Measurements from ENCODE around the gene GBP4.

The GBP4 gene

DNA sequence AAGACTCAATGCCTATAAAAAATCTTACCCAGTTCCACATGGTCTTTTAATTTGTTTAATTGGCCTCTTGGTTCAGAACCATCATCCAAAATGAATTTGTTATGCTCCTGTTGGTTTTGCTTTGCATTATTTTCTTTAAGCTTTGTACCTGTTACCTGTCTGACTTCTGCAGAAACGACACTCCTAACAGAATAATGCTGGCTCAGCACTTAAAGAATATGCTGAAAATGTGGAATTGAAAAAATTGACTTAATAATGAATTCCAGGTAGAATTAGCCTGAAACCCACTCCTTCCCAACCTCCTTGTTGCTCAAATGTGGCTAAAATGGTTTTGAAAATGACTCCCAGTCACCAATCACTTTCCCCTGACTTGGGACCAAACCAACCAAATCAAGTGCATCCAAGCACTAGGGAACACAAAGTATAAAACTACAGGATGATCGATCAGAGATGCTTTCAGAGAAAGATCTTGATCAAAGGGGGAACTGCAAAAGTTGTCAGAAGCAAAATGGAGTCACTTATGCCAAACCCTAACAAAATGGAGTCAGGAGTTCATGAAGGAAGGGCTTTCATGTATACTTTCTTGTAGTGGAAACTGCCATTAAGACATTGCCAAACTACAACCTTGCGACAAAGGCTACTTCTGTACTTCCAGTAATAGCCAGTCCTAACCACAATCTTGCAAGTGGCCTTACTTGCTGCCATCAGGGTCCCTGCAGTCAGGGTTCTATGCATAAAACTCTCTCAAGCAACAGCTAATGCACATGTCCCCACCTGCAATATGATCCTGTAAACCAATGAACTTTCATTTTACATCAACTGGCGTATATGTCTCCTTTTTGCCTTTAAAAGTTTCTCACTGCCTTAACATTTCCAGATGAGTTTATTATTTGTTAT, 28.3 kb downstream of the GBP4 start:
- H3K79me1 ChIP-seq (ENCODE audit: low read length) = no peaks in the 10 kb centered on the region
- H3K23ac ChIP-seq (ENCODE audit: low read length) = no peak overlapping the region
- H3K18ac ChIP-seq (ENCODE audit: low read length) = no peak overlapping the region
- no peak overlapping the region for H3K4me2 ChIP-seq (ENCODE audit: low read length)
- no peak overlapping the region for H3K27ac ChIP-seq (ENCODE audit: low read depth, low read length)
- no peak overlapping the region for H3K9ac ChIP-seq (ENCODE audit: low read length)
- H3K4me3 ChIP-seq (ENCODE audit: low read length) = no peak overlapping the region
- no peak overlapping the region for H3K4ac ChIP-seq (ENCODE audit: low read depth, low read length)
- no peaks in the 10 kb centered on the region for H3K27me3 ChIP-seq (ENCODE audit: insufficient read depth, low read length, poor library complexity)
- H2AK5ac ChIP-seq (ENCODE audit: low read length) = no peak overlapping the region
- H2BK5ac ChIP-seq (ENCODE audit: low read length) = no peak overlapping the region
- no peak overlapping the region for H2BK120ac ChIP-seq (ENCODE audit: low read depth, low read length)
- H3K4me1 ChIP-seq (ENCODE audit: control insufficient read depth, low read depth, low read length) = no peaks in the 10 kb centered on the region
- no peaks in the 10 kb centered on the region for H3K79me2 ChIP-seq (ENCODE audit: control insufficient read depth, insufficient read depth, low read length)
- DNase-seq = no peak
- WGBS (ENCODE audit: extremely low coverage, insufficient coverage, low lambda C conversion rate) = no CpG with 5 or more reads among the region's 4 CpGs
- H3K36me3 ChIP-seq (ENCODE audit: control insufficient read depth, insufficient read depth, low read length) = no peaks in the 10 kb centered on the region
- H2BK15ac ChIP-seq (replicated peaks; ENCODE audit: low read depth) = no peak overlapping the region
- H3K56ac ChIP-seq (ENCODE audit: low read length) = no peak overlapping the region
- no peak overlapping the region for H4K8ac ChIP-seq (ENCODE audit: low read depth, low read length)
- no peak overlapping the region for H4K5ac ChIP-seq (ENCODE audit: low read length)

DNA sequence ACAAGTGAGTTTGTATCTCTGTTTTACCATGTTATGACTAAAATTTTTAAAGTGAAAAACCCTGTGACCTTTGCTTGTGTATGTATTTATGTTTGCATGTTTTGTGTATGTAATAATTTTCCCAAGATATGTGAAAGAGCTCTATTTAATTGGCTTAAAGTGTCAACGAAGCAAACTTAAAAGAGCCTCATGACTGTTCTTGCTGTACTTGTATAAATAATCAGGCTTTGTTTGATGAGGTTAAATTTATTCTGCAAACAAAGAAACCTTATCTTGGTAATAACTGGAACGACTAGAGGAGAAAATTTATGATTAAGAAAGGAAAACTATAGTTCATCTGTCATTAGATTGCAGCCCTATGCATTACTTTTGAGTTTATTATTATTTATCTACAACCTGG, 29.6 kb downstream of the GBP4 start:
- no peak overlapping the region for H3K56ac ChIP-seq (ENCODE audit: low read length)
- H3K9ac ChIP-seq (ENCODE audit: low read length) = no peak overlapping the region
- H3K27ac ChIP-seq (ENCODE audit: low read depth, low read length) = no peak overlapping the region
- H4K5ac ChIP-seq (ENCODE audit: low read length) = no peak overlapping the region
- H3K79me2 ChIP-seq (ENCODE audit: control insufficient read depth, insufficient read depth, low read length) = no peaks in the 10 kb centered on the region
- H3K23ac ChIP-seq (ENCODE audit: low read length) = no peak overlapping the region
- H3K18ac ChIP-seq (ENCODE audit: low read length) = no peak overlapping the region
- no peaks in the 10 kb centered on the region for H3K27me3 ChIP-seq (ENCODE audit: insufficient read depth, low read length, poor library complexity)
- no peak overlapping the region for H3K4me2 ChIP-seq (ENCODE audit: low read length)
- H3K4me1 ChIP-seq (ENCODE audit: control insufficient read depth, low read depth, low read length) = no peaks in the 10 kb centered on the region
- no peak overlapping the region for H2BK15ac ChIP-seq (replicated peaks; ENCODE audit: low read depth)
- no peaks in the 10 kb centered on the region for H3K79me1 ChIP-seq (ENCODE audit: low read length)
- no peak overlapping the region for H2BK5ac ChIP-seq (ENCODE audit: low read length)
- no peak overlapping the region for H2AK5ac ChIP-seq (ENCODE audit: low read length)
- no peaks in the 10 kb centered on the region for H3K36me3 ChIP-seq (ENCODE audit: control insufficient read depth, insufficient read depth, low read length)
- no peak for DNase-seq
- no peak overlapping the region for H3K4ac ChIP-seq (ENCODE audit: low read depth, low read length)
- H2BK120ac ChIP-seq (ENCODE audit: low read depth, low read length) = no peak overlapping the region
- no peak overlapping the region for H4K8ac ChIP-seq (ENCODE audit: low read depth, low read length)
- no peak overlapping the region for H3K4me3 ChIP-seq (ENCODE audit: low read length)
- WGBS (ENCODE audit: extremely low coverage, insufficient coverage, low lambda C conversion rate) = no CpG with 5 or more reads among the region's 2 CpGs

DNA sequence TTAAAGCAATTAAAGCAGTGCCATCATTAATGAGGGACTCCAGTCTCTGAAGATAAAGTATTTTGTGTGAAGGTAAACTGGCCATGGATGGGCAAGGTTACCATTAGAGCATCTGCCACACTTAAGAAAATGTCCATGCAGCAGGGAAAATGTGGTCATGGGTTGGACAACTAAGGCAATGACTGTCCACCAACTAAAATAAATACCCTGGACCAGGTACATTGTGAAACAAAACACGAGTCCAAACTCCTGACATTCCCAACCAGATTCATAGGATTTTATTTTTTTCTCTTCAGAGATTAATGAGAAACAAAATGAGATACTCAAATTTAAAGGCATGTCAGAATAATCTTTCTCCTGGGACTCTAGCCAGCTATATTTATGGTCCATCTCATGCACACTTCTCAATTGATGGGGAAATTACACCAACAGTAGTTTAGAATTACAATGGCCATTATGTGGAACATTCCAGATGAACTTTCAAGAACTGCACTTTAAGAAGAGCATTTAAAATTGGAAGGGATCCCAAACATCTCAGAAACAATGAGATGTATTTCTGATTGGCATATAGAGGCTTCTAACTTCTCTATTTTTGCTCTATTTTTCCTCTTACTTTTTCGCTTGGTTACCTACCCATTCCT, 31.0 kb downstream of the GBP4 start:
- Histone ChIP-seq H2BK120ac (ENCODE audit: low read depth, low read length) (no peak overlapping the region), H3K4me1 (ENCODE audit: control insufficient read depth, low read depth, low read length) (no peaks in the 10 kb centered on the region), H3K4ac (ENCODE audit: low read depth, low read length) (no peak overlapping the region), H4K8ac (ENCODE audit: low read depth, low read length) (no peak overlapping the region), H3K18ac (ENCODE audit: low read length) (no peak overlapping the region), H2AK5ac (ENCODE audit: low read length) (no peak overlapping the region), H2BK15ac (replicated peaks; ENCODE audit: low read depth) (no peak overlapping the region), H3K23ac (ENCODE audit: low read length) (no peak overlapping the region), H3K4me2 (ENCODE audit: low read length) (no peak overlapping the region), H3K27me3 (ENCODE audit: insufficient read depth, low read length, poor library complexity) (no peaks in the 10 kb centered on the region), H4K5ac (ENCODE audit: low read length) (no peak overlapping the region), H3K79me1 (ENCODE audit: low read length) (no peaks in the 10 kb centered on the region), H3K56ac (ENCODE audit: low read length) (no peak overlapping the region), H3K4me3 (ENCODE audit: low read length) (no peak overlapping the region), H3K27ac (ENCODE audit: low read depth, low read length) (no peak overlapping the region), H3K79me2 (ENCODE audit: control insufficient read depth, insufficient read depth, low read length) (no peaks in the 10 kb centered on the region), H2BK5ac (ENCODE audit: low read length) (no peak overlapping the region), H3K36me3 (ENCODE audit: control insufficient read depth, insufficient read depth, low read length) (no peaks in the 10 kb centered on the region), H3K9ac (ENCODE audit: low read length) (no peak overlapping the region)
- DNase-seq = no peak
- no CpG with 5 or more reads among the region's 2 CpGs for WGBS (ENCODE audit: extremely low coverage, insufficient coverage, low lambda C conversion rate)

DNA sequence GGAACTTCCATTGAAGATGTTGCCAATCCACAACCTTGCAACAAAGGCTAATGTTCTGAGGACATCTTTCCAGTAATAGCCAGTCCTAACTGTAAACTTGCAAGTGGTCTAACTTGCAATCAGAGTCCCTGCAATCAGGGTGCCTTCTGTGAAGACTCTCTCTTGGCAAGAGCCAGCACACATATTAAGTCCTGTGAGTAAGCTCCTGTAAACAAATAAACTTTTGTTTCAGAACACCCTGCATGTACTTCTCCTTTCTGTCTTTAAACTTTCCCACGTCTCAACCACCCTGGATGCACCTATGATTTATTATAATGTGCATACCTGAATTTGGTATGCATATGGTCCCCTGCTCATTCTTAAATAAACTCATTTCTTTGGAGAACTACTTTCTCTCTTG, 32.0 kb downstream of the GBP4 start:
- Histone ChIP-seq H3K27me3 (ENCODE audit: insufficient read depth, low read length, poor library complexity) (no peaks in the 10 kb centered on the region), H2BK120ac (ENCODE audit: low read depth, low read length) (no peak overlapping the region), H4K5ac (ENCODE audit: low read length) (no peak overlapping the region), H3K36me3 (ENCODE audit: control insufficient read depth, insufficient read depth, low read length) (no peaks in the 10 kb centered on the region), H3K4me3 (ENCODE audit: low read length) (no peak overlapping the region), H2BK5ac (ENCODE audit: low read length) (no peak overlapping the region), H4K8ac (ENCODE audit: low read depth, low read length) (no peak overlapping the region), H3K9ac (ENCODE audit: low read length) (no peak overlapping the region), H3K56ac (ENCODE audit: low read length) (no peak overlapping the region), H3K18ac (ENCODE audit: low read length) (no peak overlapping the region), H3K79me2 (ENCODE audit: control insufficient read depth, insufficient read depth, low read length) (no peaks in the 10 kb centered on the region), H3K23ac (ENCODE audit: low read length) (no peak overlapping the region), H2BK15ac (replicated peaks; ENCODE audit: low read depth) (no peak overlapping the region), H3K4me2 (ENCODE audit: low read length) (no peak overlapping the region), H3K27ac (ENCODE audit: low read depth, low read length) (no peak overlapping the region), H3K79me1 (ENCODE audit: low read length) (no peaks in the 10 kb centered on the region), H2AK5ac (ENCODE audit: low read length) (no peak overlapping the region), H3K4ac (ENCODE audit: low read depth, low read length) (no peak overlapping the region), H3K4me1 (ENCODE audit: control insufficient read depth, low read depth, low read length) (no peaks in the 10 kb centered on the region)
- no peak for DNase-seq
- no CpG with 5 or more reads among the region's 1 CpG for WGBS (ENCODE audit: extremely low coverage, insufficient coverage, low lambda C conversion rate)

DNA sequence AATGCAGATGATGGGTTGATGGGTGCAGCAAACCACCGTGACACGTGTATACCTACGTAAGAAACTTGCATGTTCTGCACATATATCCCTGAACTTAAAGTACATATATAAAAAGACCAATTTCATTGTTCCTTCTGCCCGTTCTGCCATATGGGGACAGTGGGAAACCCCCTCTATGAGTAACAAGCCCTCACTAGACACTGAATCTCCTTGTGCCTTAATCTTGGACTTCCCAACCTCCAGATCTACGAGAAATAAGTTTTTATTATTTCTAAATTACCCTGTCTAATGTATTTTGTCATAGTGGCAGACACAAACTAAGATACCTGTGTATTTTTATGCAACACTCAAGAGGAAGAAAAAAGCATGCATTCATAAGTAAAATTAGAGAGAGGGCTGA, 32.9 kb downstream of the GBP4 start:
- Histone ChIP-seq H4K5ac (ENCODE audit: low read length) (no peak overlapping the region), H2BK15ac (replicated peaks; ENCODE audit: low read depth) (no peak overlapping the region), H2BK5ac (ENCODE audit: low read length) (no peak overlapping the region), H3K56ac (ENCODE audit: low read length) (no peak overlapping the region), H3K79me2 (ENCODE audit: control insufficient read depth, insufficient read depth, low read length) (no peaks in the 10 kb centered on the region), H2AK5ac (ENCODE audit: low read length) (no peak overlapping the region), H3K4me3 (ENCODE audit: low read length) (no peak overlapping the region), H3K27me3 (ENCODE audit: insufficient read depth, low read length, poor library complexity) (no peaks in the 10 kb centered on the region), H3K79me1 (ENCODE audit: low read length) (no peaks in the 10 kb centered on the region), H3K27ac (ENCODE audit: low read depth, low read length) (no peak overlapping the region), H4K8ac (ENCODE audit: low read depth, low read length) (no peak overlapping the region), H3K4me1 (ENCODE audit: control insufficient read depth, low read depth, low read length) (no peaks in the 10 kb centered on the region), H3K9ac (ENCODE audit: low read length) (no peak overlapping the region), H3K18ac (ENCODE audit: low read length) (no peak overlapping the region), H3K23ac (ENCODE audit: low read length) (no peak overlapping the region), H2BK120ac (ENCODE audit: low read depth, low read length) (no peak overlapping the region), H3K4ac (ENCODE audit: low read depth, low read length) (no peak overlapping the region), H3K36me3 (ENCODE audit: control insufficient read depth, insufficient read depth, low read length) (no peaks in the 10 kb centered on the region), H3K4me2 (ENCODE audit: low read length) (no peak overlapping the region)
- WGBS (ENCODE audit: extremely low coverage, insufficient coverage, low lambda C conversion rate) = no CpG with 5 or more reads among the region's 5 CpGs
- DNase-seq = no peak
